NB4 (cell line): ENCODE data around the gene LASP1NB.

Experiments used
- CTCF ChIP-seq: IDR thresholded peaks from one replicate; pipeline ENCODE4 v1.5.1; 2012; ENCODE audit warnings: low read depth, low read length
- MAX ChIP-seq: IDR thresholded peaks from 2 replicates; pipeline ENCODE4 v1.6.1; 2011; ENCODE audit warnings: low read depth, low read length
- MYC ChIP-seq: IDR thresholded peaks from 2 replicates; pipeline ENCODE4 v1.6.1; 2011; ENCODE audit warnings: low read depth, low read length
- POLR2A ChIP-seq: IDR thresholded peaks from 2 replicates; pipeline ENCODE4 v1.6.1; 2011; ENCODE audit warnings: mild to moderate bottlenecking; ENCODE audit not compliant: insufficient read length; ENCODE audit errors: extremely low read depth

GRCh38 chr17:38947189-38947588, 21.8 kb downstream of the LASP1NB start:
- TF ChIP-seq CTCF (no peak), POLR2A (no peak), MYC (no peak), MAX (no peak)
